OCI-LY3 (cell line): ENCODE results near the gene ROBO1.

ENCODE experiments used
- H2AFZ ChIP-seq: fragments of 200-600, 300-600 bp; shearing (Covaris generic); 2 replicates; pipeline ENCODE4 v1.6.0; 2014; ENCODE audit warnings: antibody characterized with exemption, low read depth, low read length
- H3K27ac ChIP-seq: fragments of 200-600, 300-600 bp; sonication (generic); 2 replicates; pipeline ENCODE4 v1.5.1; 2014; ENCODE audit warnings: mild to moderate bottlenecking, low read length, moderate library complexity, mixed read lengths
- H3K27me3 ChIP-seq: fragments of 200-600, 300-600 bp; sonication (generic); 2 replicates; pipeline ENCODE4 v1.6.1; 2014; ENCODE audit warnings: low read depth, low read length, mixed read lengths
- H3K36me3 ChIP-seq: fragments of 200-600, 300-600 bp; sonication (generic); replicated peaks from 2 replicates; pipeline ENCODE3; 2014; ENCODE audit warnings: low read depth, low read length, mixed read lengths
- H3K4me1 ChIP-seq: fragments of 300-600, 200-600 bp; sonication (generic); 2 replicates; pipeline ENCODE4 v1.6.1; 2014; ENCODE audit warnings: low read length, mixed read lengths
- H3K4me2 ChIP-seq: fragments of 200-600, 300-600 bp; sonication (generic); 2 replicates; pipeline ENCODE4 v1.6.1; 2014; ENCODE audit warnings: low read length, mixed read lengths
- H3K4me3 ChIP-seq: fragments of 300-600, 200-600 bp; sonication (generic); 2 replicates; pipeline ENCODE4 v1.5.1; 2014; ENCODE audit warnings: antibody characterized with exemption, mild to moderate bottlenecking, low read length, moderate library complexity
- H3K79me2 ChIP-seq: fragments of 300-600, 200-600 bp; shearing (Covaris generic); 2 replicates; pipeline ENCODE4 v1.6.1; 2014; ENCODE audit warnings: mild to moderate bottlenecking, low read length, mixed read lengths
- H3K9ac ChIP-seq: fragments of 300-600, 200-600 bp; shearing (Covaris generic); 2 replicates; pipeline ENCODE4 v1.6.0; 2014; ENCODE audit warnings: mild to moderate bottlenecking, low read length, moderate library complexity
- H3K9me3 ChIP-seq: fragments of 200-600, 300-600 bp; shearing (Covaris generic); 2 replicates; pipeline ENCODE4 v1.6.1; 2014; ENCODE audit warnings: low read length, mixed read lengths; ENCODE audit not compliant: insufficient read depth
- H4K20me1 ChIP-seq: fragments of 200-600, 300-600 bp; sonication (generic); 2 replicates; pipeline ENCODE4 v1.6.1; 2016; ENCODE audit warnings: low read length, mixed read lengths; ENCODE audit not compliant: insufficient read depth
- CTCF ChIP-seq: fragments of 200-600, 300-600 bp; sonication (generic); IDR thresholded peaks from 2 replicates; pipeline ENCODE4 v1.5.1; 2014; ENCODE audit warnings: antibody characterized with exemption, low read length, low read depth
- EZH2phosphoT487 ChIP-seq: fragments of 200-600 bp; shearing (Covaris generic); IDR thresholded peaks from 2 replicates; pipeline ENCODE4 v1.6.1; 2018; ENCODE audit warnings: antibody characterized with exemption, mixed run types, low read depth

Gene ROBO1

GRCh38 chr3:79003994-79004393, 763.8 kb downstream of the ROBO1 start:
- Histone ChIP-seq H3K27me3 (no peaks in the 10 kb centered on the region), H3K4me2 (no peak overlapping the region), H3K9ac (no peak overlapping the region), H3K4me1 (no peaks in the 10 kb centered on the region), H3K27ac (no peak overlapping the region), H2AFZ (no peak overlapping the region), H3K36me3 (no peaks in the 10 kb centered on the region), H3K9me3 (no peaks in the 10 kb centered on the region), H3K79me2 (no peaks in the 10 kb centered on the region), H4K20me1 (no peaks in the 10 kb centered on the region), H3K4me3 (no peak overlapping the region)
- TF ChIP-seq CTCF (no peak), EZH2phosphoT487 (no peak)

- H3K27me3 ChIP-seq = no peaks in the 10 kb centered on the region
- H2AFZ ChIP-seq = 0 out of 2 replicates have a peak overlapping the region, but pooled peaks have one; percentile 10
- H3K4me2 ChIP-seq = no peak overlapping the region
- H3K9ac ChIP-seq = no peak overlapping the region
- no peak overlapping the region for H3K4me3 ChIP-seq
- H3K79me2 ChIP-seq = no peaks in the 10 kb centered on the region
- no peaks in the 10 kb centered on the region for H3K4me1 ChIP-seq
- no peak for TF ChIP-seq CTCF
- H3K9me3 ChIP-seq = no peaks in the 10 kb centered on the region
- H4K20me1 ChIP-seq = no peaks in the 10 kb centered on the region
- H3K27ac ChIP-seq = no peak overlapping the region
- no peaks in the 10 kb centered on the region for H3K36me3 ChIP-seq
These were observed 765.1 kb downstream of the ROBO1 start for GRCh38 chr3:79002465-79003372.

- H3K27me3 ChIP-seq = no peaks in the 10 kb centered on the region
- no peak overlapping the region for H3K4me3 ChIP-seq
- no peak overlapping the region for H3K4me2 ChIP-seq
- H3K27ac ChIP-seq = no peak overlapping the region
- no peaks in the 10 kb centered on the region for H3K4me1 ChIP-seq
- H3K79me2 ChIP-seq = no peaks in the 10 kb centered on the region
- H4K20me1 ChIP-seq = no peaks in the 10 kb centered on the region
- H3K9me3 ChIP-seq = no peaks in the 10 kb centered on the region
- no peaks in the 10 kb centered on the region for H3K36me3 ChIP-seq
- no peak overlapping the region for H3K9ac ChIP-seq
- TF ChIP-seq CTCF = no peak
- TF ChIP-seq EZH2phosphoT487 = no peak
- H2AFZ ChIP-seq = no peak overlapping the region
These were observed 766.5 kb downstream of the ROBO1 start for GRCh38 chr3:79001255-79001654.

GRCh38 chr3:78999139-78999538, 768.7 kb downstream of the ROBO1 start:
- Histone ChIP-seq H3K9ac (no peak overlapping the region), H3K27ac (no peak overlapping the region), H3K79me2 (no peaks in the 10 kb centered on the region), H3K4me2 (no peak overlapping the region), H3K36me3 (no peaks in the 10 kb centered on the region), H3K4me1 (no peaks in the 10 kb centered on the region), H3K9me3 (no peaks in the 10 kb centered on the region), H2AFZ (no peak overlapping the region), H4K20me1 (no peaks in the 10 kb centered on the region), H3K4me3 (no peak overlapping the region), H3K27me3 (no peaks in the 10 kb centered on the region)
- TF ChIP-seq CTCF (no peak), EZH2phosphoT487 (no peak)
